Stimulated activated CD8-positive, alpha-beta memory T cell treated with anti-CD3 and anti-CD28 coated beads, Interleukin-4, amount 100 ng/mL, for 24 hours (primary cell): ENCODE results near the gene GPER1.

ENCODE experiments used
- DNase-seq: peaks from one replicate; pipeline ENCODE4 v3.0.0-alpha.2; 2020; ENCODE audit warnings: low read depth

GPER1 gene

DNA sequence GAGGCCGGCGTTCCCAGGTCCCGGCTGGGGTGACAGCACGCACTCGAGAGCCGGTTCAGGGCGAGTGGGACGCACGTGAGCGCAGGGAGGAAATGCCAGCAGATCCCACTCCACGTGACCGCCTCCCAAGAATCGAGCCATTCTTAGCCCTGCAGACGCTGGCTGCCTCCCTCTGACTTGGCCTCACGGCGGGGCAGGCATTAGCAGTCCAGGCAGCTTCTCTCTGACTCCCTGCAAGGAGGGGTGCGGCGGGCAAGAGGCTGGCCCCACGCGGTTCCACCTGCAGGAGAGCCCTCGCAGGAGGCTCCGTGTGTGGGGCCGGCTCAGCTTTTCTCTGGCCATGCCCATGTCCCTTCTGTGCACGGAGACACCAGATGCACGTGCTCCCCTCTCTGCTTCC is 33.5 kb upstream of the GPER1 start:
- no peak for DNase-seq

- no peak for DNase-seq
Measured at GRCh38 chr7:1054861-1055450, 33.0 kb upstream of the GPER1 start.

GRCh38 chr7:1055491-1055955 is 32.4 kb upstream of the GPER1 start:
- DNase-seq = no peak

GRCh38 chr7:1055956-1056784 is 31.7 kb upstream of the GPER1 start:
- no peak for DNase-seq

GRCh38 chr7:1056785-1057410 is 31.0 kb upstream of the GPER1 start:
- DNase-seq = no peak

- DNase-seq = no peak
Measured at GRCh38 chr7:1057416-1058291, 30.3 kb upstream of the GPER1 start.

DNA sequence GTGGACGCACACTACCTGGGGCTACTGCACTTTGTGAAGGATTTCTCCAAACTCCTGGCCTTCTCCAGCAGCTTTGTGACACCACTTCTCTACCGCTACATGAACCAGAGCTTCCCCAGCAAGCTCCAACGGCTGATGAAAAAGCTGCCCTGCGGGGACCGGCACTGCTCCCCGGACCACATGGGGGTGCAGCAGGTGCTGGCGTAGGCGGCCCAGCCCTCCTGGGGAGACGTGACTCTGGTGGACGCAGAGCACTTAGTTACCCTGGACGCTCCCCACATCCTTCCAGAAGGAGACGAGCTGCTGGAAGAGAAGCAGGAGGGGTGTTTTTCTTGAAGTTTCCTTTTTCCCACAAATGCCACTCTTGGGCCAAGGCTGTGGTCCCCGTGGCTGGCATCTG is 29.6 kb upstream of the GPER1 start:
- no peak for DNase-seq

GRCh38 chr7:1058821-1059199 is 29.1 kb upstream of the GPER1 start:
- DNase-seq = no peak

DNA sequence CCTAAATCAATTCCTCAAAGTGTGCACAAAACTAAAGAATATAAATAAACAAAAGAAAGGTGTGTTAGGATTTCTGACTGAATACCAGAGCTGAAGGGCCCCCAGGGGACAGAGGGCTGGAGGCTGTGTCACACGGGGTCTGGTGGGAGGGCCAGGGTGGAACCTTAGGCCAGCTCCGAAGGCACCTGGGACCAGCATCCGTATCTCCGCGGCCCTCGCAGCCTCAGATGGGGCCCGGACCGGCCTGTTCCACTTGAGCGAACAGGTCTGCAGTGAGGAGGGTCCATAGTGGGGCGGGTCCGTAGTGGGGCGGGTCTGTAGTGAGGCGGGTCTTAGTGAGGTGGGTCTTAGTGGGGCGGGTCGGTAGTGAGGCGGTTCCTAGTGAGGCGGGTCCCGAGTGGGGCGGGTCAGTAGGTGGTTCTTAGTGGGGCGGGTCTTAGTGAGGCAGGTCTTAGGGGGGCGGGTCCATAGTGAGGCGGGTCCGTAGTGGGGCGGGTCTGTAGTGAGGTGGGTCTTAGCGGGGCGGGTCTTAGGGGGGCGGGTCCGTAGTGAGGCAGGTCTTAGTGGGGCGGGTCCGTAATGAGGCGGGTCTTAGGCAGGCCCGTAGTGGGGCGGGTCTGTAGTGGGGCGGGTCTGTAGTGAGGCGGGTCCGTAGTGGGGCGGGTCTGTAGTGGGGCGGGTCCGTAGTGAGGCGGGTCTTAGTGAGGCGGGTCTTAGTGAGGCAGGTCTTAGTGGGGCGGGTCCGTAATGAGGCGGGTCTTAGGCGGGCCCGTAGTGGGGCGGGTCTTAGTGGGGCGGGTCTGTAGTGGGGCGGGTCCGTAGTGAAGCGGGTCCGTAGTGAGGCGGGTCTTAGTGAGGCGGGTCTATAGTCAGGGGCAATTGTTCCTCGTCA is 28.5 kb upstream of the GPER1 start:
- no peak for DNase-seq

DNA sequence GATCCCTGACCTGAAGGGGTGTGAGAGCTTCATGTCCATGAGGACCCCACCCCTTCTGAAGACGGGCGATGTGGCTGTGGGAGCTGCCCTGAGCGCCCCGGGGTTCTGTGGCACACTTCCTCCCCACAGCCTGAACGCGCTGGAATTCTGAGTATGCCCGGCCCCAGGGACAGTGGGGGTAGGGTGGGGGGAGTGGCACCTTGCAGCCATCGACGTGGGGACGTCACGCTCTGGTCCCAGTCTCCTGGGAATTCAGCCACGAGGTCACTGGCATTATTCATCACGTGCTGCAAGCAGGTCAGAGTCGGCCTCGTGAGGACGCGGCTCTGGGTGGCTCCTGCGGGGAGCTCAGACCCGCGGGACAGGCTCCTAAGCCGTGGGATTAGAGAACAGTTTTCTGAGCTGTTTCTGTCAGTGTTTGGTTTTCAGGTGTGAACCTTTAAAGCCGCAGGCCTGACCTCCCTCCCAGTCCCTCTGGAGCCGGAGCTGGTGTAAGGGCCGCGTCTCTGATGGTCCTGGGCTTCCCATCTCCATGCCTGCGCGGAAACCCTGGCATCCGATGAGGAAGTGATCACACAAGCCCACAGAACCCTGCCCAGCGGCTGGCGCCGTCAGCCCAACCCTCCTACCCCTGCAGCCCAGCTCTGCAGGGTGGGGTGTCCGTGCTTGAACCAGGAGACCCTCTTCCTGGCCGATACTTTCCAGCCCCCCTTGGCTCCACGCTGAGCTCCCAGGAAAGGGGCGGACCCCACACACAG is 27.4 kb upstream of the GPER1 start:
- no peak for DNase-seq

GRCh38 chr7:1061180-1061579 is 26.7 kb upstream of the GPER1 start:
- DNase-seq = no peak

- DNase-seq = no peak
Measured at GRCh38 chr7:1062296-1063294, 25.3 kb upstream of the GPER1 start.

DNA sequence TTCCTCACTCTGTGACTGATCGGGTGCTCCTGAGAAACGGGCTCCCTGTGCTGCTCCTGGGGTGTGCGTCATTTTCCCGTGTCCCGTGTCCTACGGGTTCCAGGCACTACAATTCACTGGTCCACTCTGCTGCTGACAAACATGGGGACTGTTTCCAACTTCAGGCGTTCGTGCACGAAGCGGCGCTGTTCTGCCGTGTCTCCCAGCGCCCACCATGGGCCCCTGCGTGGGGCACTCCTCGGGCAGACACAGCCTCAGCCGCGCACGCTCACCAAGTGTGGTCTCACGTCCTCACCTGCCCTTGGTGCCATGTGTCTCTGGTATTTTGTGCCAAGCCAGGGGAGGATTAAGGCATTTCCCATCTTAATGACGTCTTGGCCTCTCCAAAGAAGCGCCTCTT is 24.6 kb upstream of the GPER1 start:
- DNase-seq = no peak

GRCh38 chr7:1064581-1064980 is 23.3 kb upstream of the GPER1 start:
- no peak for DNase-seq

DNA sequence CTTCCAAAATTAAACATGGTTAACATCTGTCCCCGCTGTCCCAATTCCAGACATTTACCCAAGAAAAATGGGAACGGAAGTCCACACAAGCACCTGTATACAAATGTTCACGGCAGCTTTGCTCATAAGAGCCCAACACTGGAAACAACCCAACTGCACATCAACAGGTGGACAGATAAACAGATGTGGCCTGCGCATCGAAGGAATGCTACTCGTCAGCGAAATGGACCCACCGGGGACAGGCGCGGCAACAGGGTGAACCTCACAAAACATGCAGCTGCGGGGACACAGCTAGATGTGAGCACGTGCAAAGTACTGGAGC is 22.7 kb upstream of the GPER1 start:
- DNase-seq = no peak

DNA sequence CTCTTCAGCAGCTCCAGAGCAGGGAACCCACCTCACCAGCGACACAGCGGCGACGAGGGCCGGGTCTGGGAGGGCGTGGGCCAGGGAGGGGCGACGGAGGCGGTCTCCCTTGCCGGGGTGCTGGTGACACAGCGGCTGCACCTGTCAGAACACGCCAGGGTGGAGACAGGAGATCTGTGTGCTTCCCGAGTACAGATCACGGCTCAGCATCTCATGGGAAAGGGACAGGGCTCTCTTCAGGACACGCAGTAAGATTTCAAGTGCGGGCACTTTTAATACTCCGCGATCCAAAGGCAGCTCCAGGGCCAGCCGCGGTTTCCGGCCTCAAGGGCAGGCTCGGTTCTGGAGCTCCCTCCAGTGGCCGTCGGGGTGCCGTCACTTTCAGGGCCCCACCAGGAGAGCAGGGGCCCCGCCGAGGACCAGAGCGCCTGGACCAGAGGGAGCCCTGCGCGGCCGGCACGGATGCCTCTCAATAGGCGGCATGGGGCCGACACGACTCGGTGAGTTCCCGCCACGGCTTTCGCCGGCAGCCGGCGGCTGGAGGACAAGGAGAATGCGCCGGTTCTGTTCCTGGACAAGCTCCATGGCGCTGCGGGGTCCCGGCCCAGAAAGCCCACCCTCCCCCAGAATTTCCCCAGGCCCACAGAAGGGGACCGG is 22.2 kb upstream of the GPER1 start:
- peak; percentile 70 for DNase-seq

GRCh38 chr7:1066242-1066588 is 21.7 kb upstream of the GPER1 start:
- no peak for DNase-seq

GRCh38 chr7:1068013-1068412 is 19.9 kb upstream of the GPER1 start:
- DNase-seq = no peak

- no peak for DNase-seq
Measured at GRCh38 chr7:1068619-1069018, 19.3 kb upstream of the GPER1 start.
